ENCODE results near the gene NPLOC4. TPM values are rescaled to one million over a fixed set of nuclear protein-coding genes. Genes with fewer than 3 reads are reported as not detected.
A peak's percentile ranks its signal among the peaks of the same experiment; 100 is the strongest.

NPLOC4 gene
- total RNA-seq, 1 donor from 2014 or later = 137 TPM

DNA sequence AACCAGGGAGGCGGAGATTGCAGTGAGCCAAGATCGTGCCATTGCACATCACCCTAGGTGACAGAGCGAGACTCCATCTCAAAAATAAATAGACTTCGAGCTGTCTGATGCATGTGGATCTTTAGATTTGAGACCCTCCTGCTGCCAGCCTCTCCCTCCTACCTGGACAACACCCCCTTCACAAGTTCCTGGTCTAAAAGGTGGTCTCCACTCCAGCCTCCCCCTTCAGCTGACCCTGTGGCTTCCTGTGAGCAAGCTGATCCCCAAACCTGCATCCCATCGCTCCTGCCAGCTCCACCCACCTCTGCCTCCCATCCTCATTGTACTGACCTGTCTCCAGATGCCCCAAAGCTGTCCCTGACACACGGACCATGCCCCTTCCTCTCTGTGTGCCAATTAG, 57.6 kb downstream of the NPLOC4 start:
- H3K9me3 Mint-ChIP-seq (ENCODE audit: unreplicated experiment) = peaks cover 11% of the 10 kb centered on the region
- H3K4me1 Mint-ChIP-seq (ENCODE audit: low read depth, unreplicated experiment) = peaks cover 16% of the 10 kb centered on the region
- no peak overlapping the region for H3K4me3 Mint-ChIP-seq (ENCODE audit: unreplicated experiment)
- H3K27ac Mint-ChIP-seq (ENCODE audit: unreplicated experiment) = no peak overlapping the region
- no peak for DNase-seq
- peaks cover 12% of the 10 kb centered on the region for H3K36me3 Mint-ChIP-seq (ENCODE audit: unreplicated experiment)
- peaks cover 15% of the 10 kb centered on the region for H3K27me3 Mint-ChIP-seq (ENCODE audit: unreplicated experiment)
- TF ChIP-seq, protein P1, sequence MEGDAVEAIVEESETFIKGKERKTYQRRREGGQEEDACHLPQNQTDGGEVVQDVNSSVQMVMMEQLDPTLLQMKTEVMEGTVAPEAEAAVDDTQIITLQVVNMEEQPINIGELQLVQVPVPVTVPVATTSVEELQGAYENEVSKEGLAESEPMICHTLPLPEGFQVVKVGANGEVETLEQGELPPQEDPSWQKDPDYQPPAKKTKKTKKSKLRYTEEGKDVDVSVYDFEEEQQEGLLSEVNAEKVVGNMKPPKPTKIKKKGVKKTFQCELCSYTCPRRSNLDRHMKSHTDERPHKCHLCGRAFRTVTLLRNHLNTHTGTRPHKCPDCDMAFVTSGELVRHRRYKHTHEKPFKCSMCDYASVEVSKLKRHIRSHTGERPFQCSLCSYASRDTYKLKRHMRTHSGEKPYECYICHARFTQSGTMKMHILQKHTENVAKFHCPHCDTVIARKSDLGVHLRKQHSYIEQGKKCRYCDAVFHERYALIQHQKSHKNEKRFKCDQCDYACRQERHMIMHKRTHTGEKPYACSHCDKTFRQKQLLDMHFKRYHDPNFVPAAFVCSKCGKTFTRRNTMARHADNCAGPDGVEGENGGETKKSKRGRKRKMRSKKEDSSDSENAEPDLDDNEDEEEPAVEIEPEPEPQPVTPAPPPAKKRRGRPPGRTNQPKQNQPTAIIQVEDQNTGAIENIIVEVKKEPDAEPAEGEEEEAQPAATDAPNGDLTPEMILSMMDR (IDR thresholded peaks at IDR 0.05; ENCODE audit: partially characterized antibody, unreplicated experiment) = no peak

DNA sequence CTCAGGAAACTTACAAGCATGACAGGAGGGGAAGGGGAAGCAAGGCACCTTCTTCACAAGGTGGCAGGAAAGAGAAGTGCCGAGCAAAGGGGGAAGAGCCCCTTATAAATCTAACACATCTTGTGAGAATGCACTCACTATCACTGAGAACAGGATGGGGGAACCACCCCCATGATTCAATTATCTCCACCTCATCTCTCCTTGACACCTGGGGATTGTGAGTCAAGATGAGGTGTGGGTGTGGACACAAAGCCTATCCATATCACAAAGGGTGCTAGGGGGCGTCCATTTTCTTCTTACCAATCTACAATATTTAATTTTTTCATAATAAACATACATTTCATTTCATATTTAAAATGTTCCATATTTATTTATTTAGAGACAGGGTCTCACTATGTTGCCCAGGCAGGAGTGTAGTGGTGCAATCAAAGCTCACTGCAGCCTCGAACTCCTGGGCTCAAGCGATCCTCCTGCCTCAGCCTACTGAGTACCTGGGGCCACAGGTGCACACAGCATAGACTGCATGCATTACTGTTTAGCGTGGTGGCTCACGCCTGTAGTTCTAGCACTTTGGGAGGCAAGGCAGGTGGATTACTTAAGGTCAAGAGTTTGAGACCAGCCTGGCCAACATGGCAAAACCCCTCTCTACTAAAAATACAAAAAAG, 58.2 kb downstream of the NPLOC4 start:
- no peak overlapping the region for H3K27ac Mint-ChIP-seq (ENCODE audit: unreplicated experiment)
- peaks cover 13% of the 10 kb centered on the region for H3K9me3 Mint-ChIP-seq (ENCODE audit: unreplicated experiment)
- H3K36me3 Mint-ChIP-seq (ENCODE audit: unreplicated experiment) = peaks cover 12% of the 10 kb centered on the region
- peaks cover 15% of the 10 kb centered on the region for H3K27me3 Mint-ChIP-seq (ENCODE audit: unreplicated experiment)
- DNase-seq = no peak
- no peak overlapping the region for H3K4me3 Mint-ChIP-seq (ENCODE audit: unreplicated experiment)
- peaks cover 15% of the 10 kb centered on the region for H3K4me1 Mint-ChIP-seq (ENCODE audit: low read depth, unreplicated experiment)
- TF ChIP-seq, protein P1 (IDR thresholded peaks at IDR 0.05; ENCODE audit: partially characterized antibody, unreplicated experiment) = no peak

DNA sequence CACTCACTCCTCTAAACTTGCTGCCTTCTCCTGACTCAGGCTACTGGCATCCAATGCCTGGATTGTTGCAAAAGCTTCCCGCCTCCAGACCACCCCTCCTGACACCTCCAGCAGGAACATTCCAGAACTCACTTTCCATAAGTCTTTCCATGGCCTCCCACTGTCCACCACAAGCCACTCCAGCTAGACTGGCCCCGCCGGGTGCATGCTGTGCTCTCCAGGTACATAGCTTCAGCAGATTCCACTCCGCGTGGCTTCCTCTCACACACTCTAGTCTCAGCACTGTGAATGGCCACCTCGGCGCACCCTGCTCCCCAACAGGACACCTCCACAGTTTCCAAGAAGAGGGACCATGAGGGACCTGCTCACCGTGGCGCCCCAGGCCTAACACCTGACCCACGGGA, 58.9 kb downstream of the NPLOC4 start:
- peaks cover 12% of the 10 kb centered on the region for H3K36me3 Mint-ChIP-seq (ENCODE audit: unreplicated experiment)
- H3K27ac Mint-ChIP-seq (ENCODE audit: unreplicated experiment) = peak overlapping the region; percentile 72

DNA sequence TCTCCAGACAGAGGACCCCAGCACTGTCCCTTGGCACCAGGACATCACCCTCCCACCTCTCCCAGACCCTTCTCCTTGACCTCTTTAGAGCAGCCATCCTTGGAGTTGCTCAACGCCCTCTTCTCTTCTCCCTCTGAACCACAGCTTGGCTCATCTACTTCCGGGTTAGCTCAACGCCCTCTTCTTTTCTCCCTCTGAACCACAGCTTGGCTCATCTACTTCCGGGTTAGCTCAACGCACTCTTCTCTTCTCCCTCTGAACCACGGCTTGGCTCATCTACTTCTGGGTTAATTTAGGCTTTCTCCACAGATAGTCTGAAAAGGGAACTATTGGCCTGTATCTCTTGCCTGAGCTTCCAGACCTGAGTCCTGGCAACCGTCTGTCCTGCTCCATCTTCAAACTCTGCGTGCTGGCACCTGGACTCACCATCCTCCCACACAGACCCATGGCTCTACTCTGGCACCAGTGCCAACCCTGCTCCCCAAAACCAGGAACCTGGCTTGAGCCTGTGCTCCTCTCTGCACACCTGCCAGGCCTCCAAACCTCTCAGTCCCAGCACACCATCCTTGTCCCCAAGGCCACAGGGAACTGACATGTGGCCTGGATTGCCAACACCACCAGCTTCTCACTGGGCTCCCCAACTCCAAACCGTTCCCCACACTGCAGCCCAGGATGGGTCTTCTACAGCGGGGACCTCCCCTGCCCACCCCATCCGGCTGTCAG, 59.5 kb downstream of the NPLOC4 start:
- H3K4me3 Mint-ChIP-seq (ENCODE audit: unreplicated experiment) = no peak overlapping the region

More for the DNA sequence above, 58.9 kb downstream of the NPLOC4 start:
- TF ChIP-seq, protein P1 (IDR thresholded peaks at IDR 0.05; ENCODE audit: partially characterized antibody, unreplicated experiment) = no peak
- Mint-ChIP-seq H3K9me3 (ENCODE audit: unreplicated experiment) (peaks cover 12% of the 10 kb centered on the region), H3K27me3 (ENCODE audit: unreplicated experiment) (peaks cover 15% of the 10 kb centered on the region), H3K4me1 (ENCODE audit: low read depth, unreplicated experiment) (peaks cover 11% of the 10 kb centered on the region), H3K4me3 (ENCODE audit: unreplicated experiment) (no peak overlapping the region)
- DNase-seq = no peak

More for the DNA sequence above, 59.5 kb downstream of the NPLOC4 start:
- H3K27me3 Mint-ChIP-seq (ENCODE audit: unreplicated experiment) = peaks cover 15% of the 10 kb centered on the region
- TF ChIP-seq, protein P1 (IDR thresholded peaks at IDR 0.05; ENCODE audit: partially characterized antibody, unreplicated experiment) = no peak
- no peak for DNase-seq
- peaks cover 10% of the 10 kb centered on the region for H3K9me3 Mint-ChIP-seq (ENCODE audit: unreplicated experiment)
- peak overlapping the region; percentile 72 for H3K27ac Mint-ChIP-seq (ENCODE audit: unreplicated experiment)
- peaks cover 12% of the 10 kb centered on the region for H3K36me3 Mint-ChIP-seq (ENCODE audit: unreplicated experiment)
- peaks cover 10% of the 10 kb centered on the region for H3K4me1 Mint-ChIP-seq (ENCODE audit: low read depth, unreplicated experiment)
